Mammary epithelial cell (primary cell): Measurements from ENCODE around the gene KLF5.

Source experiments
- EZH2 ChIP-seq: IDR thresholded peaks from 2 replicates; pipeline ENCODE4 v1.6.1; 2012; ENCODE audit warnings: low read length, inconsistent platforms, borderline replicate concordance
- TF ChIP-seq, protein P1 (sequence below), 2 donors: IDR thresholded peaks in 1 of 2; conservative IDR thresholded peaks in 1 of 2; 2 replicates each; pipeline ENCODE4 v1.5.1; 2011 to 2012; ENCODE audit warnings: inconsistent platforms in 2 of 2, low read length in 2 of 2, mild to moderate bottlenecking in 2 of 2, control low read depth in 1 of 2, low read depth in 1 of 2; ENCODE audit not compliant: insufficient read depth in 1 of 2; ENCODE audit errors: extremely low read depth in 1 of 2

DNA sequence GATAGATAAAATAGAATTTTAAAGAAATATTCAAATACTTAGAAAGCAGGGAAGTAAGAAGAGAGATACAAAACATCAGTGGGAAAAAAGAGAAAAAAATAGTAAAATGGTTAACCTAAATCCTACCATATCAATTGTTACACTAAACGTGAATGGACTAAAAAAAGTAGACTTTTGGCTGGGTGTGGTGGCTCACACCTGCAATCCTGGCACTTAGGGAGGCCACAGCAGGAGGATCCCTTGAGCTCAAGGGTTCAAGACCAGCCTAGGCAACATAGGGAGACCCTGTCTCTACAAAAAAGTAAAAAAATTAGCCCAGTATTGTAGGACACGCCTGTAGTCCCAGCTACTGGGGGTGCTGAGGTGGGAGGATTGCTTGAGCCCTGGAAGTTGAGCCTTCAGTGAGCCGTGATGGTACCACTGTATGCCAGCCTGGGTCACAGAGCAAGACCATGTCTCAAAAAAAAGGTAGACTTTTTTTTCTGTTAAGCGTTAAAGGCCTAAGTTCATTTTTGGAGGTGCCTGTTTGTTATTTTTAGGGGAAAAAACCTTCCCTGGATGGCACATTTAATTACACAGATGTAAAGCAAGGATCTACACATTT, 29.6 kb downstream of the KLF5 start:
- TF ChIP-seq, protein P1, sequence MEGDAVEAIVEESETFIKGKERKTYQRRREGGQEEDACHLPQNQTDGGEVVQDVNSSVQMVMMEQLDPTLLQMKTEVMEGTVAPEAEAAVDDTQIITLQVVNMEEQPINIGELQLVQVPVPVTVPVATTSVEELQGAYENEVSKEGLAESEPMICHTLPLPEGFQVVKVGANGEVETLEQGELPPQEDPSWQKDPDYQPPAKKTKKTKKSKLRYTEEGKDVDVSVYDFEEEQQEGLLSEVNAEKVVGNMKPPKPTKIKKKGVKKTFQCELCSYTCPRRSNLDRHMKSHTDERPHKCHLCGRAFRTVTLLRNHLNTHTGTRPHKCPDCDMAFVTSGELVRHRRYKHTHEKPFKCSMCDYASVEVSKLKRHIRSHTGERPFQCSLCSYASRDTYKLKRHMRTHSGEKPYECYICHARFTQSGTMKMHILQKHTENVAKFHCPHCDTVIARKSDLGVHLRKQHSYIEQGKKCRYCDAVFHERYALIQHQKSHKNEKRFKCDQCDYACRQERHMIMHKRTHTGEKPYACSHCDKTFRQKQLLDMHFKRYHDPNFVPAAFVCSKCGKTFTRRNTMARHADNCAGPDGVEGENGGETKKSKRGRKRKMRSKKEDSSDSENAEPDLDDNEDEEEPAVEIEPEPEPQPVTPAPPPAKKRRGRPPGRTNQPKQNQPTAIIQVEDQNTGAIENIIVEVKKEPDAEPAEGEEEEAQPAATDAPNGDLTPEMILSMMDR (conservative IDR thresholded peaks at IDR 0.05 in 1 of 2, IDR thresholded peaks at IDR 0.05 in 1 of 2; ENCODE audit: extremely low read depth in 1 of 2, insufficient read depth in 1 of 2, low read depth in 1 of 2, low read length in 2 of 2) = no peak
- no peak for TF ChIP-seq EZH2
